ENCODE data around the gene INPP4B. TPM values are rescaled to one million over a fixed set of nuclear protein-coding genes. Genes with fewer than 3 reads are reported as not detected.

The INPP4B gene
- total RNA-seq, 1 experiment from 2014 or later: 41.0 TPM

- Histone ChIP-seq H3K79me2 (ENCODE audit: low read length) (no peaks in the 10 kb centered on the region), H4K20me1 (ENCODE audit: low read length) (no peaks in the 10 kb centered on the region), H3K9ac (ENCODE audit: low read length) (no peak overlapping the region), H2AFZ (ENCODE audit: low read length) (no peak overlapping the region), H3K9me2 (replicated peaks; ENCODE audit: low read length) (no peaks in the 10 kb centered on the region), H3K36me3 (ENCODE audit: low read depth, low read length) (no peaks in the 10 kb centered on the region), H3K4me1 (ENCODE audit: insufficient read depth, low read length) (no peaks in the 10 kb centered on the region), H3K4me2 (ENCODE audit: low read length) (no peak overlapping the region), H3K4me3 (ENCODE audit: low read length) (no peak overlapping the region), H3K27ac (ENCODE audit: low read length) (no peak overlapping the region), H3K27me3 (ENCODE audit: low read length) (no peaks in the 10 kb centered on the region), H3F3A (ENCODE audit: low read length, unreplicated experiment) (no peaks in the 10 kb centered on the region), H3K9me3 (ENCODE audit: low read length) (no peaks in the 10 kb centered on the region)
- ATAC-seq (no peak), DNase-seq (no peak)
- intact Hi-C loops (cut with micrococcal nuclease): no loop called here
- no TSS peak for BruUV-seq (replicated peaks)
- ChIA-PET POLR2A (ENCODE audit: unreplicated experiment) (no interaction called here), CTCF (no interaction called here)
- TF ChIP-seq EZH2phosphoT487 (IDR thresholded peaks at IDR 0.05; ENCODE audit: borderline replicate concordance, low read length): no peak
- no peak for TF ChIP-seq EZH2 (IDR thresholded peaks at IDR 0.05; ENCODE audit: low read length, unreplicated experiment)
- no peak for TF ChIP-seq CTCF (conservative IDR thresholded peaks at IDR 0.05; ENCODE audit: low read depth, low read length)
These were observed 19.4 kb downstream of the INPP4B start for GRCh38 chr4:142826503-142827241.

GRCh38 chr4:142824368-142824767, 21.7 kb downstream of the INPP4B start:
- ChIA-PET CTCF (interaction anchor here (0.6 kb wide), 1 partner anchor 519 kb away, joined by 3 read pairs; no protein-coding TSS in a partner anchor), POLR2A (ENCODE audit: unreplicated experiment) (no interaction called here)
- Histone ChIP-seq H4K20me1 (ENCODE audit: low read length) (no peaks in the 10 kb centered on the region), H3K27ac (ENCODE audit: low read length) (no peak overlapping the region), H3K4me3 (ENCODE audit: low read length) (no peak overlapping the region), H3K4me1 (ENCODE audit: insufficient read depth, low read length) (no peaks in the 10 kb centered on the region), H2AFZ (ENCODE audit: low read length) (no peak overlapping the region), H3K4me2 (ENCODE audit: low read length) (no peak overlapping the region), H3F3A (ENCODE audit: low read length, unreplicated experiment) (no peaks in the 10 kb centered on the region), H3K36me3 (ENCODE audit: low read depth, low read length) (no peaks in the 10 kb centered on the region), H3K79me2 (ENCODE audit: low read length) (no peaks in the 10 kb centered on the region), H3K27me3 (ENCODE audit: low read length) (no peaks in the 10 kb centered on the region), H3K9ac (ENCODE audit: low read length) (no peak overlapping the region), H3K9me3 (ENCODE audit: low read length) (no peaks in the 10 kb centered on the region), H3K9me2 (replicated peaks; ENCODE audit: low read length) (no peaks in the 10 kb centered on the region)
- no peak for TF ChIP-seq CTCF (conservative IDR thresholded peaks at IDR 0.05; ENCODE audit: low read depth, low read length)
- no peak for TF ChIP-seq EZH2 (IDR thresholded peaks at IDR 0.05; ENCODE audit: low read length, unreplicated experiment)
- TF ChIP-seq EZH2phosphoT487 (IDR thresholded peaks at IDR 0.05; ENCODE audit: borderline replicate concordance, low read length): no peak
- BruUV-seq (replicated peaks): no TSS peak
- intact Hi-C loops (cut with micrococcal nuclease): no loop called here
- DNase-seq (peak; percentile 34), ATAC-seq (no peak)

GRCh38 chr4:142823796-142824195, 22.3 kb downstream of the INPP4B start:
- Histone ChIP-seq H3K9me2 (replicated peaks; ENCODE audit: low read length) (no peaks in the 10 kb centered on the region), H3K79me2 (ENCODE audit: low read length) (no peaks in the 10 kb centered on the region), H3K4me3 (ENCODE audit: low read length) (no peak overlapping the region), H3K4me2 (ENCODE audit: low read length) (no peak overlapping the region), H4K20me1 (ENCODE audit: low read length) (no peaks in the 10 kb centered on the region), H3K4me1 (ENCODE audit: insufficient read depth, low read length) (peaks cover 3% of the 10 kb centered on the region; the same call in 1 of the 2 replicates), H3F3A (ENCODE audit: low read length, unreplicated experiment) (no peaks in the 10 kb centered on the region), H2AFZ (ENCODE audit: low read length) (no peak overlapping the region), H3K27ac (ENCODE audit: low read length) (no peak overlapping the region), H3K27me3 (ENCODE audit: low read length) (no peaks in the 10 kb centered on the region), H3K36me3 (ENCODE audit: low read depth, low read length) (no peaks in the 10 kb centered on the region), H3K9me3 (ENCODE audit: low read length) (no peaks in the 10 kb centered on the region), H3K9ac (ENCODE audit: low read length) (no peak overlapping the region)
- intact Hi-C loops (cut with micrococcal nuclease): no loop called here
- ChIA-PET CTCF (interaction anchor here (0.6 kb wide), 1 partner anchor 519 kb away, joined by 3 read pairs; no protein-coding TSS in a partner anchor), POLR2A (ENCODE audit: unreplicated experiment) (no interaction called here)
- DNase-seq: no peak
- BruUV-seq (replicated peaks): no TSS peak
- TF ChIP-seq EZH2phosphoT487 (IDR thresholded peaks at IDR 0.05; ENCODE audit: borderline replicate concordance, low read length): no peak
- TF ChIP-seq EZH2 (IDR thresholded peaks at IDR 0.05; ENCODE audit: low read length, unreplicated experiment): no peak
- no peak for TF ChIP-seq CTCF (conservative IDR thresholded peaks at IDR 0.05; ENCODE audit: low read depth, low read length)
- ATAC-seq: no peak

Measured in PC-3 (cell line).